Loucy (cell line): ENCODE measurements around the gene SLC22A1.

Experiments used
- H2AFZ ChIP-seq: fragments of 200-600 bp; sonication (generic); 2 replicates; pipeline ENCODE4 v1.6.0; 2016; ENCODE audit warnings: antibody characterized with exemption, mild to moderate bottlenecking, low read length, moderate library complexity
- H3F3A ChIP-seq: fragments of 200-600 bp; 2 replicates; pipeline ENCODE4 v1.6.0; 2016; ENCODE audit warnings: antibody characterized with exemption, low read depth, mild to moderate bottlenecking
- H3K27me3 ChIP-seq: fragments of 200-600 bp; sonication (generic); 2 replicates; pipeline ENCODE4 v1.6.1; 2014; ENCODE audit warnings: low read length, mild to moderate bottlenecking; ENCODE audit not compliant: insufficient read depth, poor library complexity, severe bottlenecking
- H3K36me3 ChIP-seq: fragments of 200-600 bp; sonication (generic); 2 replicates; pipeline ENCODE4 v1.6.1; 2016; ENCODE audit warnings: low read length; ENCODE audit not compliant: insufficient read depth
- H3K4me1 ChIP-seq: fragments of 200-600 bp; sonication (generic); 2 replicates; pipeline ENCODE4 v1.5.1; 2014; ENCODE audit warnings: low read length, mild to moderate bottlenecking; ENCODE audit not compliant: insufficient read depth, poor library complexity, severe bottlenecking
- H3K4me2 ChIP-seq: fragments of 200-600 bp; sonication (generic); 2 replicates; pipeline ENCODE4 v1.6.0; 2014; ENCODE audit warnings: antibody characterized with exemption, low read length, low read depth, mild to moderate bottlenecking; ENCODE audit not compliant: poor library complexity, severe bottlenecking
- H3K4me3 ChIP-seq: fragments of 200-600 bp; sonication (generic); 2 replicates; pipeline ENCODE4 v1.5.1; 2014; ENCODE audit warnings: low read length, mild to moderate bottlenecking, mixed read lengths; ENCODE audit not compliant: poor library complexity, severe bottlenecking
- H3K79me2 ChIP-seq: fragments of 200-600 bp; sonication (generic); 2 replicates; pipeline ENCODE4 v1.6.1; 2014; ENCODE audit warnings: low read length; ENCODE audit not compliant: insufficient read depth
- H3K9ac ChIP-seq: fragments of 200-600 bp; sonication (generic); 2 replicates; pipeline ENCODE4 v1.6.0; 2014; ENCODE audit warnings: mild to moderate bottlenecking, low read depth, low read length, moderate library complexity; ENCODE audit not compliant: poor library complexity, severe bottlenecking
- H3K9me2 ChIP-seq: fragments of 200-600 bp; sonication (generic); replicated peaks from 2 replicates; pipeline ENCODE4 v1.6.1; 2016; ENCODE audit warnings: low read depth, low read length, mixed read lengths
- H3K9me3 ChIP-seq: fragments of 200-600 bp; sonication (generic); 2 replicates; pipeline ENCODE4 v1.6.1; 2014; ENCODE audit warnings: mild to moderate bottlenecking, antibody characterized with exemption, low read length, low read depth; ENCODE audit not compliant: insufficient read depth
- H4K20me1 ChIP-seq: fragments of 200-600 bp; sonication (generic); 2 replicates; pipeline ENCODE4 v1.6.0; 2014; ENCODE audit warnings: antibody characterized with exemption, low read length, mild to moderate bottlenecking; ENCODE audit not compliant: insufficient read depth, poor library complexity, severe bottlenecking
- EZH2phosphoT487 ChIP-seq: fragments of 200-600 bp; IDR thresholded peaks from 2 replicates; pipeline ENCODE4 v1.6.1; 2018; ENCODE audit warnings: antibody characterized with exemption, mild to moderate bottlenecking, moderate library complexity, borderline replicate concordance
- TF ChIP-seq, protein P1 (sequence below): fragments of 200-600 bp; sonication (generic); conservative IDR thresholded peaks from 2 replicates; pipeline ENCODE4 v1.5.1; 2014; ENCODE audit warnings: mild to moderate bottlenecking, antibody characterized with exemption, low read length

SLC22A1 gene

GRCh38 chr6:160085713-160086505 lies 35.7 kb upstream of the SLC22A1 start:
- H3F3A ChIP-seq: no peaks in the 10 kb centered on the region
- H3K9me3 ChIP-seq: no peaks in the 10 kb centered on the region
- no peaks in the 10 kb centered on the region for H4K20me1 ChIP-seq
- no peaks in the 10 kb centered on the region for H3K79me2 ChIP-seq
- H3K4me1 ChIP-seq: no peaks in the 10 kb centered on the region
- peaks cover 40% of the 10 kb centered on the region; the same call in 1 of the 2 replicates for H3K36me3 ChIP-seq
- TF ChIP-seq EZH2phosphoT487: no peak
- TF ChIP-seq, protein P1, sequence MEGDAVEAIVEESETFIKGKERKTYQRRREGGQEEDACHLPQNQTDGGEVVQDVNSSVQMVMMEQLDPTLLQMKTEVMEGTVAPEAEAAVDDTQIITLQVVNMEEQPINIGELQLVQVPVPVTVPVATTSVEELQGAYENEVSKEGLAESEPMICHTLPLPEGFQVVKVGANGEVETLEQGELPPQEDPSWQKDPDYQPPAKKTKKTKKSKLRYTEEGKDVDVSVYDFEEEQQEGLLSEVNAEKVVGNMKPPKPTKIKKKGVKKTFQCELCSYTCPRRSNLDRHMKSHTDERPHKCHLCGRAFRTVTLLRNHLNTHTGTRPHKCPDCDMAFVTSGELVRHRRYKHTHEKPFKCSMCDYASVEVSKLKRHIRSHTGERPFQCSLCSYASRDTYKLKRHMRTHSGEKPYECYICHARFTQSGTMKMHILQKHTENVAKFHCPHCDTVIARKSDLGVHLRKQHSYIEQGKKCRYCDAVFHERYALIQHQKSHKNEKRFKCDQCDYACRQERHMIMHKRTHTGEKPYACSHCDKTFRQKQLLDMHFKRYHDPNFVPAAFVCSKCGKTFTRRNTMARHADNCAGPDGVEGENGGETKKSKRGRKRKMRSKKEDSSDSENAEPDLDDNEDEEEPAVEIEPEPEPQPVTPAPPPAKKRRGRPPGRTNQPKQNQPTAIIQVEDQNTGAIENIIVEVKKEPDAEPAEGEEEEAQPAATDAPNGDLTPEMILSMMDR: no peak
- no peak overlapping the region for H3K4me2 ChIP-seq
- H3K27me3 ChIP-seq: no peaks in the 10 kb centered on the region
- H2AFZ ChIP-seq: no peak overlapping the region
- no peak overlapping the region for H3K4me3 ChIP-seq
- no peak overlapping the region for H3K9ac ChIP-seq
- H3K9me2 ChIP-seq: no peaks in the 10 kb centered on the region

DNA sequence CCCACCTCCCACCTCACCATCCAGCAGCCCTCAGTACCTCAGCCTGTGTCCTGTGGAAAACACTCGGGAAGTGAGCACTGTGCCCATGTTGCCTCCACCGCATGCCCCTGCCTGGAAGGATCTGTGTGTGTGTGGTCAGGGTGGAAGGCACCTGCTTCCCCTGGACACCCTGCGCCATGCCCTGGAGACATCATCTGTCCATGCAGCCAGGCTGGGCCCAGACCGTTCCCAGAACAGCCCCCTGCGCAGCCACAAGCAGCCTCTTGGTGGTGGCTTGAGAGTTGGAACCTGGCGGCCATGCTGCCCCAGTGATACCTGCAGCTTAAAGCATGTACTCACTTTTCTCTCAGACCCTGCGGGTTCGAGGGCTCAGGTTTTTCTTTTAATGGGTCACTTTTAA lies 34.9 kb upstream of the SLC22A1 start:
- Histone ChIP-seq H3K4me2 (no peak overlapping the region), H3K4me1 (no peaks in the 10 kb centered on the region), H4K20me1 (no peaks in the 10 kb centered on the region), H3F3A (no peaks in the 10 kb centered on the region), H3K27me3 (no peaks in the 10 kb centered on the region), H3K9me3 (no peaks in the 10 kb centered on the region), H3K9ac (no peak overlapping the region), H3K4me3 (no peak overlapping the region), H3K9me2 (no peaks in the 10 kb centered on the region), H3K79me2 (no peaks in the 10 kb centered on the region), H2AFZ (no peak overlapping the region), H3K36me3 (peaks cover 46% of the 10 kb centered on the region; the same call in 1 of the 2 replicates)
- TF ChIP-seq EZH2phosphoT487: no peak
- TF ChIP-seq, protein P1: no peak

- Histone ChIP-seq H3K9me2 (no peaks in the 10 kb centered on the region), H3K9me3 (no peaks in the 10 kb centered on the region), H3F3A (no peaks in the 10 kb centered on the region), H3K27me3 (no peaks in the 10 kb centered on the region), H3K4me3 (no peak overlapping the region), H4K20me1 (no peaks in the 10 kb centered on the region), H3K4me1 (no peaks in the 10 kb centered on the region), H3K79me2 (no peaks in the 10 kb centered on the region), H3K4me2 (no peak overlapping the region), H3K9ac (no peak overlapping the region), H2AFZ (no peak overlapping the region), H3K36me3 (peaks cover 50% of the 10 kb centered on the region; the same call in 1 of the 2 replicates)
- no peak for TF ChIP-seq EZH2phosphoT487
- TF ChIP-seq, protein P1: peak; percentile 46
These were observed 33.4 kb upstream of the SLC22A1 start for GRCh38 chr6:160088069-160088783.
